ENCODE results near the gene STARD10. TPM values are rescaled to one million over a fixed set of nuclear protein-coding genes. Genes with fewer than 3 reads are reported as not detected.

Gene STARD10
- total and polyA plus RNA-seq, 3 donors from 2014 or later, result 130 to 379 (median 202) TPM

DNA sequence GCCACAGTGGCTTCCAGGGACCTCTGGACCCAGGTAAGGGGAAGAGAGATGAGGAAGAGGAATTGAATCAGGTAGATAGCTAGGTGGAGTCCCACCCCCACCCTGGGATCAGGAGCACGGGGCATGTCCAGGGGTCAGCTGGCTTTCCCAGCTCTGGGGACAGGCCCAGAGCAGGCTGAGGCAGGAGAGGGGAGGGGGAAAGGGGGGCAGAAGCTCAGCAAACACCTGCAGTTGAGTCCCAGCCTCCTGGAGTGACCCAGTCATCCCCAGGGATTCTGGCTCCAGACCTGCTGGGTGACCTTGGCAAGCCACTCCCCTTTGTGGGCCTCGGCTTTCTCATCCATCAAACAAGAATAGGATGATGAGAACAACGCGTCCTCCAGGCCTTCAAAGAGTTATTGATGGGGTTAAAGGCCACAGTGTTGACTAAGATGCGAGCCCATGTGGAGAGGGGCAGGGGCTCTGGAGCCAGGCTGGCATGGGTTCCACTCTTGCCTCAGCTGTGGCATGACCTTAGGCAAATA lies 16.0 kb downstream of the STARD10 start:
- intact Hi-C loops (cut with DNase I; ENCODE audit: low total_unique reads), result no loop called here
- H3K9me3 ChIP-seq, result no peaks in the 10 kb centered on the region
- H3K27me3 ChIP-seq, result no peaks in the 10 kb centered on the region
- H3K4me3 ChIP-seq, result no peak overlapping the region
- TF ChIP-seq, protein P1, sequence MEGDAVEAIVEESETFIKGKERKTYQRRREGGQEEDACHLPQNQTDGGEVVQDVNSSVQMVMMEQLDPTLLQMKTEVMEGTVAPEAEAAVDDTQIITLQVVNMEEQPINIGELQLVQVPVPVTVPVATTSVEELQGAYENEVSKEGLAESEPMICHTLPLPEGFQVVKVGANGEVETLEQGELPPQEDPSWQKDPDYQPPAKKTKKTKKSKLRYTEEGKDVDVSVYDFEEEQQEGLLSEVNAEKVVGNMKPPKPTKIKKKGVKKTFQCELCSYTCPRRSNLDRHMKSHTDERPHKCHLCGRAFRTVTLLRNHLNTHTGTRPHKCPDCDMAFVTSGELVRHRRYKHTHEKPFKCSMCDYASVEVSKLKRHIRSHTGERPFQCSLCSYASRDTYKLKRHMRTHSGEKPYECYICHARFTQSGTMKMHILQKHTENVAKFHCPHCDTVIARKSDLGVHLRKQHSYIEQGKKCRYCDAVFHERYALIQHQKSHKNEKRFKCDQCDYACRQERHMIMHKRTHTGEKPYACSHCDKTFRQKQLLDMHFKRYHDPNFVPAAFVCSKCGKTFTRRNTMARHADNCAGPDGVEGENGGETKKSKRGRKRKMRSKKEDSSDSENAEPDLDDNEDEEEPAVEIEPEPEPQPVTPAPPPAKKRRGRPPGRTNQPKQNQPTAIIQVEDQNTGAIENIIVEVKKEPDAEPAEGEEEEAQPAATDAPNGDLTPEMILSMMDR (IDR thresholded peaks at IDR 0.05), result no peak
- TF ChIP-seq POLR2A (IDR thresholded peaks at IDR 0.05), result no peak
- 49 to 66% methylated on average over 4 to 5 of the region's 5 CpGs for WGBS, 2 donors
- DNase-seq, result no peak
- H3K27ac ChIP-seq, result no peak overlapping the region
- peaks cover 19% of the 10 kb centered on the region for H3K4me1 ChIP-seq
- H3K36me3 ChIP-seq (ENCODE audit: low read depth, missing control alignments), result no peaks in the 10 kb centered on the region

DNA sequence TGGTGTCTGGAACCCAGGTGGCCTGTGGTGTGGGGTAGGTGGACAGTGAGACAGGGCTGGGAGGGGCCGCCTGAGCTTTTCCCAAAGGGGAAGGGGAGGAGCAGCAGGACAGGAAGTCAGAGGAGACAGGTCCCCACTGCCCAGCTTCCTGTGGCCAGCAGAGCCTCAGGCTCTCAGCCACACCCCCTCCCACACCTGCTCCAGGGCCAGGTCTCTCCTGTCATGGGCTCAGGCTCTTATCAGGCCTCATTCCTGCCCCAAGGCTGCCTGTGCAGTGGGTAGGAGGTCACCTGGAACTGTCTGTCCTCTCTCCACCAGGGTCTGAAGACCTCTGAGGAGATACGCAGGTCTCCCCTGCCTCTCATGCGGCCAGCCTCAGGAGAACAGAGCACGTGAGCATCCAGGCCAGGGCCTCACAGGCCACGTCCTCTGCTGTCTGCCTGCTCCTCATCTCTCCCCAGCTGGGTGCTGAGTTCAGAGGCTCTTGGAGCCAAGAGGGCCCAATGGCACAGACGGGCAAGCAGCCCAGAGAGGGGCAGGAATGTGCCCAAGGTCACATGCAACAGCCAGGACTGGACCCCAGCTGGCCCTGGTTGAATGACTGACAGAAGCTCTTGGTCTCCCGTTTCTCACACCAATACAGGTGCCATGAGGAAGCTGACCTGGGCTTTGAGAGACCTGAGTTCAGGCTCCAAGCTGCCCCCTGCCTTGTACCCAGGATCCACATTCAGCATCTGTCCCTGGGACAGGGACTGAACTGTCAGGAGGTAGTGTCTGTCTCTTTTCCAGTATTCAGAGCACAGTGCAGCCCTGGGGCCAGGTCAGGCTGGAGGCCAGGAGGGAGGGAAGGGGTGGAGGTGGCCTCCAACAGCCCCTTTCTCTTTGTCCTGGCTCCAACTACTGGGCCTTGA lies 16.7 kb downstream of the STARD10 start:
- no peak for DNase-seq
- Histone ChIP-seq H3K9me3 (no peaks in the 10 kb centered on the region), H3K27ac (no peak overlapping the region)

DNA sequence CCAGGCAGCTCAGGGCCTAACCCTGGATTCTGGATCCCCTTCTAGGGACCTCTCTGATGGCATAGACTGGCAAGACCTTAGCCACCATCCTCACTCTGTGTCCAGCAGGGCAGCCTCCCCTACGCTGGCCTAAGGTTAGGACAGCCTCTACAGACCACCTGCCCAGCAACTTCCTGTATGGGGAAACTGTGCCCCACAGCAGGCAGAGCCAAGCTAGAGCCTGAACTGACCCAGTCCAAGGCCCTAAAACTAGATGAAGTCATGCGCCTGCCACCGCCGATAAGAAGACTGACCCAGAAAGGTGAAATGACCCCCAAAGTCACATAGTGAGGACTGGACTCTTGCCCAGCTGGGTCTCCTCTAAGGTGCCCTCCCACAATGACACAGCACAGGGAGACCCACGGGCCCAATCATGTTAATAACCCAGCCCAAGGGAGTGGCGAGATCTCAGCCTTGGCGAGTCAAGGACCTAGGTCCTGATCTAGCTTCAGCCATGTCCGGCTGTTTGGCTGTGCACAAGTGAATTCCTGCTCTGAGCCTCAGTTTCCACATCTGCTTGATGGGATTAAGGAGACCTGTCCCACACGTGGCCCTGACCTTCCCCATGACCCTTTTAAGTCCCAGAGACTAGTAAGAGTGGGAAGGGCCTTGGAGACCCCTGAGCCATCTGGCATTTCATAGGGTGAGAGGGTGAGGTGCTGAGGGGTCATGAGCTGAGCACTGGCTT lies 17.6 kb downstream of the STARD10 start:
- no peaks in the 10 kb centered on the region for H3K9me3 ChIP-seq
- H3K36me3 ChIP-seq (ENCODE audit: low read depth, missing control alignments), result no peaks in the 10 kb centered on the region
- no peak overlapping the region for H3K4me3 ChIP-seq
- no peak overlapping the region for H3K27ac ChIP-seq
- peaks cover 19% of the 10 kb centered on the region for H3K4me1 ChIP-seq
- intact Hi-C loops (cut with DNase I; ENCODE audit: low total_unique reads), result no loop called here
- H3K27me3 ChIP-seq, result no peaks in the 10 kb centered on the region
- 80 to 88% methylated on average over 8 to 9 of the region's 9 CpGs for WGBS, 2 donors
- TF ChIP-seq, protein P1 (IDR thresholded peaks at IDR 0.05), result no peak
- TF ChIP-seq POLR2A (IDR thresholded peaks at IDR 0.05), result no peak
- no peak for DNase-seq

More for the DNA sequence above, 16.7 kb downstream of the STARD10 start:
- Histone ChIP-seq H3K4me1 (peaks cover 19% of the 10 kb centered on the region), H3K27me3 (no peaks in the 10 kb centered on the region), H3K36me3 (ENCODE audit: low read depth, missing control alignments) (no peaks in the 10 kb centered on the region), H3K4me3 (no peak overlapping the region)
- intact Hi-C loops (cut with DNase I; ENCODE audit: low total_unique reads), result no loop called here
- TF ChIP-seq, protein P1 (IDR thresholded peaks at IDR 0.05), result no peak
- TF ChIP-seq POLR2A (IDR thresholded peaks at IDR 0.05), result no peak
- WGBS, 2 donors, result 62% methylated on average over 7 of the region's 7 CpGs; no CpG with 5 or more reads in 1 of the 2 donors

DNA sequence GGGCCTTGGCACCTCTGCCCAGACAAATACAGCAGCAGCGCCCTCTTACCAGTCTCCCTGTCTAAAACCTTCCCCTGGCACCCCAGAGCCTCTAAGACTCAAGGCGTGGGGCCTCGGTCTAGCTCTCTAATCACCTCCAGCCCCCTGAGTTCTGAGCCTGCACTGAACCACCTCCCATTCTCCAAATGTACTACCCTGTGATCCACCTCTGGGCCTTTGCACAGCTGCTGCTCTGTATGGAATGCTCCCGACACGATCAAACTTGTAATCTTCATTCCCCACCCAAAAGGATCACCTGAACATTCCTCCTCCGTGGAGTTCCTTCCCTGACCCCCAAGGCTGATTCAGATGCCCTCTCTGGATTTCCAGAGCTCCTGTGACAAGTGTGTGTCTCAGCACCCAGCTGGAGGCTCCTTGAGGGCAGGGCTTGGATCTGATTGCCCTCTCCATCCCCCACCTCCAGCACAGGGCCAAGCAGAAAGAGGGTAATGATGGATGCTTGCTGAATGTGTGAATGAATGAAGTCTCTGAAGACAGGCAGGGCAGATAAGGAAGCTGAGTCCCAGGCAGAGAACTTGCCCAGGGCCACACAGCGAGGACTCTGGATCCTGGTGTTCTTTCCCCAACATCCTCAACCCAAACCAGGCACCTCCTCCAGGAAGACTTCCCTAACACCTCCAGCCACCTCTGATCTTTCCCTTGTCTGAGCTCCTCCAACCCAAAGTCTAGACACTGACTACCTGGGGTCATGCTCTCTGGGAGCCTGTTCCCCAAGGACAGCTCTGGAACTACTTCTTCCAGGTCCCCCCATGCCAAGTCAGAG lies 18.3 kb downstream of the STARD10 start:
- 94 to 95% methylated on average over 3 to 7 of the region's 7 CpGs for WGBS, 2 donors
- Histone ChIP-seq H3K9me3 (no peaks in the 10 kb centered on the region), H3K4me3 (no peak overlapping the region), H3K27ac (no peak overlapping the region), H3K36me3 (ENCODE audit: low read depth, missing control alignments) (no peaks in the 10 kb centered on the region), H3K4me1 (peaks cover 13% of the 10 kb centered on the region), H3K27me3 (no peaks in the 10 kb centered on the region)
- intact Hi-C loops (cut with DNase I; ENCODE audit: low total_unique reads), result no loop called here
- TF ChIP-seq POLR2A (IDR thresholded peaks at IDR 0.05), result no peak
- TF ChIP-seq, protein P1 (IDR thresholded peaks at IDR 0.05), result no peak
- no peak for DNase-seq

Measured in testis (tissue), 3 donors.